Kidney (tissue), 14 donors: ENCODE measurements around the gene ZKSCAN1. TPM values are rescaled to one million over a fixed set of nuclear protein-coding genes. Genes with fewer than 3 reads are reported as not detected.
"Not testable (repeated sequence)": the region's sequence is repeated elsewhere in the genome, so short reads cannot be mapped to it uniquely, and the experiment has no call there.

ENCODE experiments used
- DNase-seq, 5 donors: peaks; one replicate each; pipeline ENCODE4 v3.0.0-alpha.2; 2013 to 2020
- FAIRE-seq: peaks from 2 replicates; lab custom pipeline; 2012; peaks lifted over from hg19 to GRCh38; lab: Jason Lieb, UNC
- H3K27ac ChIP-seq, 2 donors: one replicate each; pipeline ENCODE4 v1.7.0; 2013; ENCODE audit warnings: low read depth in 2 of 2, low read length in 2 of 2, inconsistent platforms in 1 of 2
- H3K27me3 ChIP-seq: one replicate; pipeline ENCODE4 v1.7.1; 2013; ENCODE audit warnings: low read length, inconsistent platforms; ENCODE audit not compliant: control insufficient read depth, insufficient read depth
- H3K36me3 ChIP-seq, 3 donors: one replicate each; pipeline versions ENCODE4 v1.7.0 to v1.7.1; 2013; ENCODE audit warnings: low read length in 3 of 3, control low read depth in 1 of 3, inconsistent platforms in 1 of 3; ENCODE audit not compliant: insufficient read depth in 3 of 3, control insufficient read depth in 2 of 3
- H3K4me1 ChIP-seq, 3 donors: one replicate each; pipeline versions ENCODE4 v1.7.0 to v1.7.1; 2013; ENCODE audit warnings: low read length in 3 of 3, inconsistent platforms in 1 of 3, low read depth in 1 of 3; ENCODE audit not compliant: control insufficient read depth in 2 of 3, insufficient read depth in 2 of 3
- H3K4me3 ChIP-seq, 3 donors: one replicate each; pipeline versions ENCODE4 v1.7.0 to v1.8.1; 2013; ENCODE audit warnings: low read length in 3 of 3, control low read depth in 1 of 3, inconsistent platforms in 1 of 3
- H3K9ac ChIP-seq, 3 donors: one replicate each; pipeline versions ENCODE4 v1.7.0 to v1.7.1; 2013; ENCODE audit warnings: low read length in 3 of 3, control low read depth in 1 of 3, inconsistent platforms in 1 of 3
- H3K9me3 ChIP-seq, 3 donors: one replicate each; pipeline versions ENCODE4 v1.7.0 to v1.7.1; 2013; ENCODE audit warnings: low read length in 3 of 3, control low read depth in 1 of 3, inconsistent platforms in 1 of 3; ENCODE audit not compliant: control insufficient read depth in 2 of 3, insufficient read depth in 1 of 3
- intact Hi-C: fragments of 100-400 bp; cut with DNase I; formaldehyde crosslinking; loops from one replicate; pipeline ENCODE4 v1.11.1; 2022
- polyA plus RNA-seq: library from polyadenylated mRNA; stranded (reverse); fragments of 350-450 nt; fragmentation: Illumina TruSeq; extraction: RNeasy Lipid Tissue Mini Kit (QIAGEN cat#74804); gene quantifications from one replicate; pipeline ENCODE4 v1.2.3, GENCODE V29; 2014; ENCODE audit warnings: low read depth, low replicate concordance; ENCODE audit not compliant: insufficient read depth
- total RNA-seq: library from RNA; stranded (reverse); fragmentation: NEBNext Ultra II Directional; extraction: Animal tissue kit (Norgen Biotek cat#: 25700); gene quantifications from one replicate; pipeline ENCODE4 v1.2.1, GENCODE V29; 2021
- TF ChIP-seq, protein P1 (sequence below): IDR thresholded peaks from 3 replicates; pipeline ENCODE4 v1.5.1; 2012; ENCODE audit warnings: mild to moderate bottlenecking, moderate library complexity, borderline replicate concordance; ENCODE audit not compliant: insufficient read depth; ENCODE audit errors: extremely low read depth
- donor health status: control.
- donor health status: control.
- donor health status: control.
- donor health status: control.
- donor health status: control.
- donor health status: DM: yes; HTN: yes; CAD: no.
- donor health status: Normal renal cell carcinoma (clear cell type).

Gene ZKSCAN1
- total and polyA plus RNA-seq, 2 donors from 2014 or later, result 7.7 to 76.6 TPM

- Histone ChIP-seq H3K27ac (no peak overlapping the region), H3K36me3 (peaks cover 0 to 3% (median 0%) of the 10 kb centered on the region in 3 donors), H3K9ac (no peak overlapping the region), H3K4me3 (no peak overlapping the region), H3K9me3 (no peaks in the 10 kb centered on the region), H3K4me1 (peaks cover 0 to 2% (median 0%) of the 10 kb centered on the region in 3 donors), H3K27me3 (no peaks in the 10 kb centered on the region)
- FAIRE-seq (no peak), DNase-seq (no peak)
- TF ChIP-seq, protein P1, sequence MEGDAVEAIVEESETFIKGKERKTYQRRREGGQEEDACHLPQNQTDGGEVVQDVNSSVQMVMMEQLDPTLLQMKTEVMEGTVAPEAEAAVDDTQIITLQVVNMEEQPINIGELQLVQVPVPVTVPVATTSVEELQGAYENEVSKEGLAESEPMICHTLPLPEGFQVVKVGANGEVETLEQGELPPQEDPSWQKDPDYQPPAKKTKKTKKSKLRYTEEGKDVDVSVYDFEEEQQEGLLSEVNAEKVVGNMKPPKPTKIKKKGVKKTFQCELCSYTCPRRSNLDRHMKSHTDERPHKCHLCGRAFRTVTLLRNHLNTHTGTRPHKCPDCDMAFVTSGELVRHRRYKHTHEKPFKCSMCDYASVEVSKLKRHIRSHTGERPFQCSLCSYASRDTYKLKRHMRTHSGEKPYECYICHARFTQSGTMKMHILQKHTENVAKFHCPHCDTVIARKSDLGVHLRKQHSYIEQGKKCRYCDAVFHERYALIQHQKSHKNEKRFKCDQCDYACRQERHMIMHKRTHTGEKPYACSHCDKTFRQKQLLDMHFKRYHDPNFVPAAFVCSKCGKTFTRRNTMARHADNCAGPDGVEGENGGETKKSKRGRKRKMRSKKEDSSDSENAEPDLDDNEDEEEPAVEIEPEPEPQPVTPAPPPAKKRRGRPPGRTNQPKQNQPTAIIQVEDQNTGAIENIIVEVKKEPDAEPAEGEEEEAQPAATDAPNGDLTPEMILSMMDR, result no peak
- intact Hi-C loops, result no loop called here
These were observed 30.8 kb upstream of the ZKSCAN1 start for GRCh38 chr7:99984593-99984992.

DNA sequence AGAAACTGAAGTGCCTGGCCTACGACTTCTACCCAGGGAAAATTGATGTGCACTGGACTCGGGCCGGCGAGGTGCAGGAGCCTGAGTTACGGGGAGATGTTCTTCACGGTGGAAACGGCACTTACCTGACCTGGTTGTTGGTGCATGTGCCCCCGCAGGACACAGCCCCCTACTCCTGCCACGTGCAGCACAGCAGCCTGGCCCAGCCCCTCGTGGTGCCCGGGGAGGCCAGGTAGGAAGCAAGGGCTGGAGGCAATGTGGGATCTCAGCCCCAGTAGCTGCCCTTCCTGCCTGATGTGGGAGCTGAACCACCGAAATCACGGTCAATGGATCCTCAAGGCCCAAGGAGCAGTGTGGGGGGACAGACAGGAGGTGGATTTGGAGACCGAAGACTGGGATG, 28.1 kb upstream of the ZKSCAN1 start:
- not testable (repeated sequence) for H3K4me3 ChIP-seq

DNA sequence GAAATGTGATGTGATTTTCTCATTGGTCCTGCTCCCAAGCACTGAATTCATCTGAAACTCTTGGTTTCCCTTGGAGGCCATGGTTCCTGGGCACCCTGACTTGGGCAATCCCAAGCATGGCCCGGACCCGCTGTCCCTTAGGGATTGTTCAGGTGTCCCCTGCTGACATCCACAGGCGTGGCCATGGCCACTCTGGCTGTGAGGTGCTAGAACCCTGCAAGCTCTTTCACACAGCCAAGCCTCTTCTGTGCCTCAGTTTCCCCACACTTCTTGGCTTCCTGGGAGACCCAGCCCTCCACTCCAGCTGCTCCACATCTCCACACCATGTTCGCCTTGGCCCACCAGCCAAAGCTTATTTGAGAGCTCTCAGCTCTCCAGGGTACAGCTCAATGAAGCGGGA, 27.6 kb upstream of the ZKSCAN1 start:
- Histone ChIP-seq H3K9me3 (no peaks in the 10 kb centered on the region), H3K9ac (no peak overlapping the region), H3K4me1 (peaks cover 0 to 2% (median 0%) of the 10 kb centered on the region in 3 donors), H3K4me3 (no peak overlapping the region), H3K27me3 (no peaks in the 10 kb centered on the region), H3K36me3 (peaks cover 0 to 3% (median 0%) of the 10 kb centered on the region in 3 donors), H3K27ac (no peak overlapping the region)
- FAIRE-seq (no peak), DNase-seq (no peak)
- intact Hi-C loops, result no loop called here
- TF ChIP-seq, protein P1, result no peak

More for the DNA sequence above, 28.1 kb upstream of the ZKSCAN1 start:
- FAIRE-seq, intact Hi-C loops, H3K27ac ChIP-seq, H3K27me3 ChIP-seq, H3K4me1 ChIP-seq, H3K9ac ChIP-seq, H3K36me3 ChIP-seq, DNase-seq, H3K9me3 ChIP-seq: not testable (repeated sequence)

GRCh38 chr7:99990460-99990852, 24.9 kb upstream of the ZKSCAN1 start:
- no peaks in the 10 kb centered on the region for H3K27me3 ChIP-seq
- H3K4me3 ChIP-seq, result peak overlapping the region in 1 of 3 donors; percentile 8
- FAIRE-seq, result no peak
- intact Hi-C loops, result no loop called here
- TF ChIP-seq, protein P1, result no peak
- H3K36me3 ChIP-seq, result peaks cover 0 to 3% (median 0%) of the 10 kb centered on the region in 3 donors
- no peaks in the 10 kb centered on the region for H3K9me3 ChIP-seq
- H3K9ac ChIP-seq, result peak overlapping the region in 1 of 3 donors; percentile 2
- H3K27ac ChIP-seq, result no peak overlapping the region
- H3K4me1 ChIP-seq, result peaks cover 0 to 4% (median 0%) of the 10 kb centered on the region in 3 donors
- peak in 3 of 5 donors; percentile 25 to 49 (median 44) for DNase-seq

- intact Hi-C loops, H3K4me1 ChIP-seq, H3K9me3 ChIP-seq, H3K4me3 ChIP-seq, FAIRE-seq, DNase-seq, H3K27ac ChIP-seq, H3K9ac ChIP-seq, H3K27me3 ChIP-seq, H3K36me3 ChIP-seq: not testable (repeated sequence)
These were observed 23.9 kb upstream of the ZKSCAN1 start for GRCh38 chr7:99991543-99991942.
